ENCODE measurements around the gene PXDN. TPM values are rescaled to one million over a fixed set of nuclear protein-coding genes. Genes with fewer than 3 reads are reported as not detected.

The PXDN gene
- total and polyA plus RNA-seq, 2 of the 13 experiments (the other 11 are each of a cell fraction or from before 2014, with no cell fraction given), result not detected

DNA sequence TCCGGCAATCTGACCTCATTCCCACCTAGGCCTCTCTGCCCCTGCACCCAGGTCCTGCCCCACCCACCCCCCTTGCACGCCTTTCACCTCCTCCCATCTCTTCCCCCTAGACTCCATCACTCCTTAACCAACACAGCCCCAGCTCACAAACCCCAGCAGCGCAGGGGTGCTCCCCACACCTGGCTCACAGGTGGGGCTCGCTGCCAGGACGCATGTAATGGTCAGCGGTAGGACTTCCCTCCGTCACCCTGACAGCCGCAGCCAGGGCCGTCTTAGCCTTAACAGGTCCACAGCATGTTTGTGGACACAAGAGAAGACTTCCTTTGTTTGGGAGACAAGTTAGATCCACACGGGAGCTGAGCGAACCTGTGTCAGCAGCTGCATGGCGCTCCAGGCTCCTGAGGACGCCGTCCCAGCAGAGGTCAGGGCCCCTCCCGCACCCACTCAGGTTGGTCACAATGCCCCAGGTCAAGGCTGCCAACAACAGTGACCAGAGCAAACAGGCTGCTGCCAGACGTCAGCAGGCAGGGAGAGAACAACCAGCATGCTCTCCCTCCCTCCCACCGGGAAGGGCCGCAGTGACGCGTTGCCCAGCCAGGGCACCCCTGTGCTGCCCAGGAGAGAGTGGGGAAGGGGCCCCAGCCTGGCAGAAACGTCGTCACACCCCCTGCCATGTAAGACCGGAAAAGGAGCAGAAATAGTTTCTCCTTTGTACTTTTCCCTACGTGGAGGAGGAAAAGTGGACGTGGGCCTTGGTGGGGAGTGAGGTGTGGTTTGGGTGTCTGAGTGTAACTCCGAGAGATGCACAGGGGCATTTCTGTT lies 68.0 kb downstream of the PXDN start:
- no peak for FAIRE-seq
- ChIA-PET CTCF (ENCODE audit: low intra/inter-chr PET ratio, low total read pairs) (no interaction called here), POLR2A (no interaction called here)
- Histone ChIP-seq H3K79me2 (ENCODE audit: insufficient read depth, low read length) (no peaks in the 10 kb centered on the region), H3K4me3 (replicated peaks in 1 of 3; ENCODE audit: insufficient read depth in 1 of 3, low read depth in 2 of 3, low read length in 3 of 3) (no peak overlapping the region), H3K27ac (ENCODE audit: extremely low read length, insufficient read depth, low read length) (no peak overlapping the region), H4K20me1 (ENCODE audit: insufficient read depth, low read length) (no peaks in the 10 kb centered on the region), H3K27me3 (ENCODE audit: control insufficient read depth in 1 of 2, insufficient read depth in 2 of 2, low read length in 2 of 2) (peaks cover 0 to 49% of the 10 kb centered on the region in 2 experiments; a peak in 4 of 5 replicates), H3K36me3 (replicated peaks in 1 of 2; ENCODE audit: control insufficient read depth in 1 of 2, insufficient read depth in 2 of 2, low read length in 2 of 2) (no peaks in the 10 kb centered on the region), H3K9me3 (ENCODE audit: low read length) (no peaks in the 10 kb centered on the region), H3K4me1 (ENCODE audit: insufficient read depth, low read length) (no peaks in the 10 kb centered on the region), H3K9ac (ENCODE audit: insufficient read depth, low read depth, low read length) (no peak overlapping the region), H2AFZ (ENCODE audit: low read length) (no peak overlapping the region), H3K4me2 (ENCODE audit: low read depth, low read length) (no peak overlapping the region)
- intact Hi-C loops (cut with micrococcal nuclease; ENCODE audit: unreplicated experiment) (no loop called here), in situ Hi-C loops (cut with HindIII; ENCODE audit: extremely low pct_ligation_motif_present, low pct_unique_long_range_greater_than_20kb) (no loop called here)
- BruUV-seq (replicated peaks), result no TSS peak
- 28% methylated on average over 23 of the region's 26 CpGs for WGBS (ENCODE audit: low lambda C conversion rate)
- no peak for ATAC-seq
- no peak for DNase-seq (ENCODE audit: low spot score)
- TF ChIP-seq TCF7 (IDR thresholded peaks at IDR 0.05; ENCODE audit: low read depth) (no peak), ZNF337 (CRISPR knock-in tag; IDR thresholded peaks at IDR 0.05; ENCODE audit: borderline replicate concordance, low read depth) (no peak), ZNF83 (CRISPR knock-in tag; IDR thresholded peaks at IDR 0.05; ENCODE audit: borderline replicate concordance) (no peak), ZNF564 (CRISPR knock-in tag; IDR thresholded peaks at IDR 0.05) (no peak)
- TF ChIP-seq, protein P1, sequence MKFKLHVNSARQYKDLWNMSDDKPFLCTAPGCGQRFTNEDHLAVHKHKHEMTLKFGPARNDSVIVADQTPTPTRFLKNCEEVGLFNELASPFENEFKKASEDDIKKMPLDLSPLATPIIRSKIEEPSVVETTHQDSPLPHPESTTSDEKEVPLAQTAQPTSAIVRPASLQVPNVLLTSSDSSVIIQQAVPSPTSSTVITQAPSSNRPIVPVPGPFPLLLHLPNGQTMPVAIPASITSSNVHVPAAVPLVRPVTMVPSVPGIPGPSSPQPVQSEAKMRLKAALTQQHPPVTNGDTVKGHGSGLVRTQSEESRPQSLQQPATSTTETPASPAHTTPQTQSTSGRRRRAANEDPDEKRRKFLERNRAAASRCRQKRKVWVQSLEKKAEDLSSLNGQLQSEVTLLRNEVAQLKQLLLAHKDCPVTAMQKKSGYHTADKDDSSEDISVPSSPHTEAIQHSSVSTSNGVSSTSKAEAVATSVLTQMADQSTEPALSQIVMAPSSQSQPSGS (CRISPR knock-in tag; IDR thresholded peaks at IDR 0.05), result no peak
- TF ChIP-seq, protein P2, sequence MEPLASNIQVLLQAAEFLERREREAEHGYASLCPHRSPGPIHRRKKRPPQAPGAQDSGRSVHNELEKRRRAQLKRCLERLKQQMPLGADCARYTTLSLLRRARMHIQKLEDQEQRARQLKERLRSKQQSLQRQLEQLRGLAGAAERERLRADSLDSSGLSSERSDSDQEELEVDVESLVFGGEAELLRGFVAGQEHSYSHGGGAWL (CRISPR knock-in tag; IDR thresholded peaks at IDR 0.05), result no peak
- TF ChIP-seq, protein P3, sequence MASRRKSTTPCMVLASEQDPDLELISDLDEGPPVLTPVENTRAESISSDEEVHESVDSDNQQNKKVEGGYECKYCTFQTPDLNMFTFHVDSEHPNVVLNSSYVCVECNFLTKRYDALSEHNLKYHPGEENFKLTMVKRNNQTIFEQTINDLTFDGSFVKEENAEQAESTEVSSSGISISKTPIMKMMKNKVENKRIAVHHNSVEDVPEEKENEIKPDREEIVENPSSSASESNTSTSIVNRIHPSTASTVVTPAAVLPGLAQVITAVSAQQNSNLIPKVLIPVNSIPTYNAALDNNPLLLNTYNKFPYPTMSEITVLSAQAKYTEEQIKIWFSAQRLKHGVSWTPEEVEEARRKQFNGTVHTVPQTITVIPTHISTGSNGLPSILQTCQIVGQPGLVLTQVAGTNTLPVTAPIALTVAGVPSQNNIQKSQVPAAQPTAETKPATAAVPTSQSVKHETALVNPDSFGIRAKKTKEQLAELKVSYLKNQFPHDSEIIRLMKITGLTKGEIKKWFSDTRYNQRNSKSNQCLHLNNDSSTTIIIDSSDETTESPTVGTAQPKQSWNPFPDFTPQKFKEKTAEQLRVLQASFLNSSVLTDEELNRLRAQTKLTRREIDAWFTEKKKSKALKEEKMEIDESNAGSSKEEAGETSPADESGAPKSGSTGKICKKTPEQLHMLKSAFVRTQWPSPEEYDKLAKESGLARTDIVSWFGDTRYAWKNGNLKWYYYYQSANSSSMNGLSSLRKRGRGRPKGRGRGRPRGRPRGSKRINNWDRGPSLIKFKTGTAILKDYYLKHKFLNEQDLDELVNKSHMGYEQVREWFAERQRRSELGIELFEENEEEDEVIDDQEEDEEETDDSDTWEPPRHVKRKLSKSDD (CRISPR knock-in tag; IDR thresholded peaks at IDR 0.05; ENCODE audit: low read depth), result no peak
- TF ChIP-seq, protein P4, sequence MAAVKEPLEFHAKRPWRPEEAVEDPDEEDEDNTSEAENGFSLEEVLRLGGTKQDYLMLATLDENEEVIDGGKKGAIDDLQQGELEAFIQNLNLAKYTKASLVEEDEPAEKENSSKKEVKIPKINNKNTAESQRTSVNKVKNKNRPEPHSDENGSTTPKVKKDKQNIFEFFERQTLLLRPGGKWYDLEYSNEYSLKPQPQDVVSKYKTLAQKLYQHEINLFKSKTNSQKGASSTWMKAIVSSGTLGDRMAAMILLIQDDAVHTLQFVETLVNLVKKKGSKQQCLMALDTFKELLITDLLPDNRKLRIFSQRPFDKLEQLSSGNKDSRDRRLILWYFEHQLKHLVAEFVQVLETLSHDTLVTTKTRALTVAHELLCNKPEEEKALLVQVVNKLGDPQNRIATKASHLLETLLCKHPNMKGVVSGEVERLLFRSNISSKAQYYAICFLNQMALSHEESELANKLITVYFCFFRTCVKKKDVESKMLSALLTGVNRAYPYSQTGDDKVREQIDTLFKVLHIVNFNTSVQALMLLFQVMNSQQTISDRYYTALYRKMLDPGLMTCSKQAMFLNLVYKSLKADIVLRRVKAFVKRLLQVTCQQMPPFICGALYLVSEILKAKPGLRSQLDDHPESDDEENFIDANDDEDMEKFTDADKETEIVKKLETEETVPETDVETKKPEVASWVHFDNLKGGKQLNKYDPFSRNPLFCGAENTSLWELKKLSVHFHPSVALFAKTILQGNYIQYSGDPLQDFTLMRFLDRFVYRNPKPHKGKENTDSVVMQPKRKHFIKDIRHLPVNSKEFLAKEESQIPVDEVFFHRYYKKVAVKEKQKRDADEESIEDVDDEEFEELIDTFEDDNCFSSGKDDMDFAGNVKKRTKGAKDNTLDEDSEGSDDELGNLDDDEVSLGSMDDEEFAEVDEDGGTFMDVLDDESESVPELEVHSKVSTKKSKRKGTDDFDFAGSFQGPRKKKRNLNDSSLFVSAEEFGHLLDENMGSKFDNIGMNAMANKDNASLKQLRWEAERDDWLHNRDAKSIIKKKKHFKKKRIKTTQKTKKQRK (IDR thresholded peaks at IDR 0.05; ENCODE audit: low read length), result no peak
- TF ChIP-seq, protein P5, sequence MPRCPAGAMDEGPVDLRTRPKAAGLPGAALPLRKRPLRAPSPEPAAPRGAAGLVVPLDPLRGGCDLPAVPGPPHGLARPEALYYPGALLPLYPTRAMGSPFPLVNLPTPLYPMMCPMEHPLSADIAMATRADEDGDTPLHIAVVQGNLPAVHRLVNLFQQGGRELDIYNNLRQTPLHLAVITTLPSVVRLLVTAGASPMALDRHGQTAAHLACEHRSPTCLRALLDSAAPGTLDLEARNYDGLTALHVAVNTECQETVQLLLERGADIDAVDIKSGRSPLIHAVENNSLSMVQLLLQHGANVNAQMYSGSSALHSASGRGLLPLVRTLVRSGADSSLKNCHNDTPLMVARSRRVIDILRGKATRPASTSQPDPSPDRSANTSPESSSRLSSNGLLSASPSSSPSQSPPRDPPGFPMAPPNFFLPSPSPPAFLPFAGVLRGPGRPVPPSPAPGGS (CRISPR knock-in tag; IDR thresholded peaks at IDR 0.05), result no peak
- TF ChIP-seq, protein P6, sequence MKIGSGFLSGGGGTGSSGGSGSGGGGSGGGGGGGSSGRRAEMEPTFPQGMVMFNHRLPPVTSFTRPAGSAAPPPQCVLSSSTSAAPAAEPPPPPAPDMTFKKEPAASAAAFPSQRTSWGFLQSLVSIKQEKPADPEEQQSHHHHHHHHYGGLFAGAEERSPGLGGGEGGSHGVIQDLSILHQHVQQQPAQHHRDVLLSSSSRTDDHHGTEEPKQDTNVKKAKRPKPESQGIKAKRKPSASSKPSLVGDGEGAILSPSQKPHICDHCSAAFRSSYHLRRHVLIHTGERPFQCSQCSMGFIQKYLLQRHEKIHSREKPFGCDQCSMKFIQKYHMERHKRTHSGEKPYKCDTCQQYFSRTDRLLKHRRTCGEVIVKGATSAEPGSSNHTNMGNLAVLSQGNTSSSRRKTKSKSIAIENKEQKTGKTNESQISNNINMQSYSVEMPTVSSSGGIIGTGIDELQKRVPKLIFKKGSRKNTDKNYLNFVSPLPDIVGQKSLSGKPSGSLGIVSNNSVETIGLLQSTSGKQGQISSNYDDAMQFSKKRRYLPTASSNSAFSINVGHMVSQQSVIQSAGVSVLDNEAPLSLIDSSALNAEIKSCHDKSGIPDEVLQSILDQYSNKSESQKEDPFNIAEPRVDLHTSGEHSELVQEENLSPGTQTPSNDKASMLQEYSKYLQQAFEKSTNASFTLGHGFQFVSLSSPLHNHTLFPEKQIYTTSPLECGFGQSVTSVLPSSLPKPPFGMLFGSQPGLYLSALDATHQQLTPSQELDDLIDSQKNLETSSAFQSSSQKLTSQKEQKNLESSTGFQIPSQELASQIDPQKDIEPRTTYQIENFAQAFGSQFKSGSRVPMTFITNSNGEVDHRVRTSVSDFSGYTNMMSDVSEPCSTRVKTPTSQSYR (CRISPR knock-in tag; IDR thresholded peaks at IDR 0.05; ENCODE audit: borderline replicate concordance), result no peak
